HepG2 (cell line): ENCODE measurements around the gene TBC1D20. TPM values are rescaled to one million over a fixed set of nuclear protein-coding genes. Genes with fewer than 3 reads are reported as not detected.
A peak's percentile ranks its signal among the peaks of the same experiment; 100 is the strongest.

Source experiments
- CAMTA2 ChIP-seq: sonication (generic); formaldehyde crosslinking; IDR thresholded peaks from 2 replicates; pipeline ENCODE4 v1.4.0; 2020; ENCODE audit warnings: mild to moderate bottlenecking, missing genetic modification reagents, borderline replicate concordance
- CBFB ChIP-seq: sonication (generic); formaldehyde crosslinking; IDR thresholded peaks from 2 replicates; pipeline ENCODE4 v1.4.0; 2020; ENCODE audit warnings: missing genetic modification reagents
- CTCF ChIP-seq: sonication (generic); formaldehyde crosslinking; IDR thresholded peaks from 2 replicates; pipeline ENCODE4 v1.5.0; 2020; ENCODE audit warnings: mild to moderate bottlenecking, missing genetic modification reagents, moderate library complexity
- FOXA3 ChIP-seq: IDR thresholded peaks from 2 replicates; pipeline ENCODE4 v1.6.1; 2016; ENCODE audit warnings: missing genetic modification reagents, missing compliant biosample characterization
- GATA4 ChIP-seq: sonication (generic); IDR thresholded peaks from 2 replicates; pipeline ENCODE4 v1.6.1; 2016; ENCODE audit warnings: antibody characterized with exemption, low read depth, borderline replicate concordance
- HCFC1 ChIP-seq: fragments of 150-350 bp; IDR thresholded peaks from 2 replicates; pipeline ENCODE4 v1.6.1; 2014; ENCODE audit warnings: low read depth, low read length
- HNRNPLL ChIP-seq: fragments of 200-400 bp; formaldehyde crosslinking; IDR thresholded peaks from 2 replicates; pipeline ENCODE4 v1.6.1; 2017; ENCODE audit warnings: mild to moderate bottlenecking, low read depth, low read length; ENCODE audit not compliant: poor library complexity, severe bottlenecking
- JUN ChIP-seq: sonication (generic); formaldehyde crosslinking; IDR thresholded peaks from 2 replicates; pipeline ENCODE4 v1.4.0; 2020; ENCODE audit warnings: mild to moderate bottlenecking, missing genetic modification reagents
- LRRFIP1 ChIP-seq: sonication (generic); formaldehyde crosslinking; conservative IDR thresholded peaks from 2 replicates; pipeline ENCODE4 v1.4.0; 2020; ENCODE audit warnings: missing genetic modification reagents
- MED1 ChIP-seq: sonication (generic); formaldehyde crosslinking; IDR thresholded peaks from 2 replicates; pipeline ENCODE4 v1.4.0; 2020; ENCODE audit warnings: missing genetic modification reagents
- MED13 ChIP-seq: sonication (generic); formaldehyde crosslinking; IDR thresholded peaks from 2 replicates; pipeline ENCODE4 v1.5.0; 2020; ENCODE audit warnings: missing genetic modification reagents
- NFKB2 ChIP-seq: sonication (generic); formaldehyde crosslinking; IDR thresholded peaks from 2 replicates; pipeline ENCODE4 v1.4.0; 2020; ENCODE audit warnings: missing genetic modification reagents, borderline replicate concordance
- PRDM4 ChIP-seq: sonication (generic); formaldehyde crosslinking; IDR thresholded peaks from 2 replicates; pipeline ENCODE4 v1.9.0; 2021; ENCODE audit warnings: missing genetic modification reagents, borderline replicate concordance
- SMARCE1 ChIP-seq: fragments of 450-650 bp; IDR thresholded peaks from 2 replicates; pipeline ENCODE4 v1.6.1; 2017; ENCODE audit warnings: borderline replicate concordance
- THAP11 ChIP-seq: IDR thresholded peaks from 2 replicates; pipeline ENCODE4 v1.6.1; 2016; ENCODE audit warnings: missing biosample characterization, missing genetic modification reagents
- THYN1 ChIP-seq: sonication (generic); formaldehyde crosslinking; IDR thresholded peaks from 2 replicates; pipeline ENCODE4 v1.8.1; 2023; ENCODE audit warnings: low read depth, mild to moderate bottlenecking, moderate library complexity, missing genetic modification reagents, borderline replicate concordance
- ZFP36 ChIP-seq: fragments of 150-350 bp; IDR thresholded peaks from 2 replicates; pipeline ENCODE4 v1.6.1; 2018; ENCODE audit warnings: borderline replicate concordance, low read length, low read depth; ENCODE audit not compliant: partially characterized antibody
- ZFP37 ChIP-seq: sonication (generic); formaldehyde crosslinking; IDR thresholded peaks from 2 replicates; pipeline ENCODE4 v1.4.0; 2020; ENCODE audit warnings: missing genetic modification reagents, borderline replicate concordance
- ZNF329 ChIP-seq: sonication (generic); formaldehyde crosslinking; IDR thresholded peaks from 2 replicates; pipeline ENCODE4 v1.9.0; 2021; ENCODE audit warnings: low read depth, mild to moderate bottlenecking, missing genetic modification reagents
- ZNF558 ChIP-seq: sonication (generic); formaldehyde crosslinking; IDR thresholded peaks from 2 replicates; pipeline ENCODE4 v1.9.0; 2022; ENCODE audit warnings: mild to moderate bottlenecking, missing genetic modification reagents, borderline replicate concordance
- ZNF770 ChIP-seq: sonication (generic); formaldehyde crosslinking; IDR thresholded peaks from 2 replicates; pipeline ENCODE4 v1.5.0; 2020; ENCODE audit warnings: mild to moderate bottlenecking, missing genetic modification reagents
- ZNF773 ChIP-seq: sonication (generic); formaldehyde crosslinking; IDR thresholded peaks from 2 replicates; pipeline ENCODE4 v1.4.0; 2020; ENCODE audit warnings: missing genetic modification reagents, borderline replicate concordance
- ZNF891 ChIP-seq: sonication (generic); formaldehyde crosslinking; IDR thresholded peaks from 2 replicates; pipeline ENCODE4 v1.5.0; 2020; ENCODE audit warnings: mild to moderate bottlenecking, missing genetic modification reagents
- polyA plus RNA-seq, 8 experiments: library from polyadenylated mRNA; depleted of rRNA in 3 of 8; stranded (reverse) in 7 of 8; unstranded in 1 of 8; fragments of >200 nt; fragmentation: Illumina TruSeq in 4 of 8; extraction: Trizol in 4 of 8; gene quantifications; 2 replicates each; pipeline versions ENCODE4 v1.2.1 to v1.2.3, GENCODE V29; 2011 to 2016; ENCODE audit warnings: low read depth in 4 of 8, missing spikeins in 1 of 8, mixed read lengths in 1 of 8; ENCODE audit not compliant: insufficient read depth in 1 of 8
- total RNA-seq, 5 experiments: library from RNA; depleted of rRNA; stranded (reverse); fragments of >200 nt; fragmentation: Illumina TruSeq; extraction: Trizol; gene quantifications; 2 replicates each; pipeline ENCODE4 v1.2.3, GENCODE V29; 2016; ENCODE audit warnings: low read depth in 1 of 5

The TBC1D20 gene
- total and polyA plus RNA-seq, 2 of the 13 experiments (the other 11 are each of a cell fraction or from before 2014, with no cell fraction given) = 36.6 to 47.1 TPM

- TF ChIP-seq CTCF (CRISPR knock-in tag) (peak; percentile 81), MED13 (CRISPR knock-in tag) (no peak), MED1 (CRISPR knock-in tag) (peak; percentile 41), SMARCE1 (no peak), ZNF329 (CRISPR knock-in tag) (no peak), LRRFIP1 (no peak), ZNF891 (CRISPR knock-in tag) (no peak), PRDM4 (CRISPR knock-in tag) (no peak), HCFC1 (no peak), NFKB2 (CRISPR knock-in tag) (no peak), ZFP36 (no peak), THAP11 (no peak; the same call in 1 of the 2 replicates), CBFB (no peak), GATA4 (no peak), ZNF773 (CRISPR knock-in tag) (no peak), JUN (CRISPR knock-in tag) (no peak), ZFP37 (no peak), CAMTA2 (CRISPR knock-in tag) (no peak), HNRNPLL (no peak), ZNF558 (CRISPR knock-in tag) (no peak), FOXA3 (CRISPR knock-in tag) (peak; percentile 53), THYN1 (CRISPR knock-in tag) (peak; percentile 88; the same call in 1 of the 2 replicates), ZNF770 (CRISPR knock-in tag) (peak; percentile 23; the same call in 1 of the 2 replicates)
Observed at GRCh38 chr20:478949-479429, 16.7 kb upstream of the TBC1D20 start (continued).
